Memory B cell (primary cell): ENCODE results near the gene MCHR1.

Experiments used
- ATAC-seq: fragments of 150-1000 bp; cut with Tn5 transposase; 2 replicates; pipeline ENCODE4 v1.10.0; 2021; ENCODE audit warnings: low read depth, mild to moderate bottlenecking, moderate library complexity
- DNase-seq, 2 donors: peaks; one replicate each; pipeline ENCODE4 v3.0.0; 2022; ENCODE audit warnings: low spot score in 2 of 2
- H3K27ac Mint-ChIP-seq: one replicate; pipeline ENCODE4 v1.8.0; 2022; ENCODE audit warnings: mild to moderate bottlenecking, moderate library complexity, mixed read lengths
- H3K27me3 Mint-ChIP-seq: one replicate; pipeline ENCODE4 v1.8.0; 2022; ENCODE audit warnings: mixed read lengths
- H3K36me3 Mint-ChIP-seq: one replicate; pipeline ENCODE4 v1.8.0; 2022; ENCODE audit warnings: mild to moderate bottlenecking, mixed read lengths
- H3K4me1 Mint-ChIP-seq: one replicate; pipeline ENCODE4 v1.8.0; 2022; ENCODE audit warnings: mixed read lengths
- H3K4me3 Mint-ChIP-seq: one replicate; pipeline ENCODE4 v1.8.0; 2022; ENCODE audit warnings: mild to moderate bottlenecking, moderate library complexity, mixed read lengths
- H3K9me3 Mint-ChIP-seq: one replicate; pipeline ENCODE4 v1.8.0; 2022; ENCODE audit warnings: mixed read lengths

The MCHR1 gene

GRCh38 chr22:40687706-40688105 lies 8.4 kb downstream of the MCHR1 start:
- Mint-ChIP-seq H3K27ac (no peak overlapping the region), H3K4me1 (peaks cover 6% of the 10 kb centered on the region), H3K4me3 (no peak overlapping the region), H3K9me3 (peaks cover 1% of the 10 kb centered on the region), H3K36me3 (no peaks in the 10 kb centered on the region), H3K27me3 (peaks cover 2% of the 10 kb centered on the region)
- DNase-seq = no peak
- ATAC-seq = no peak

GRCh38 chr22:40690370-40690769 lies 11.1 kb downstream of the MCHR1 start:
- H3K4me1 Mint-ChIP-seq = peaks cover under 1% of the 10 kb centered on the region
- H3K4me3 Mint-ChIP-seq = no peak overlapping the region
- H3K9me3 Mint-ChIP-seq = peaks cover 1% of the 10 kb centered on the region
- no peak overlapping the region for H3K27ac Mint-ChIP-seq
- H3K36me3 Mint-ChIP-seq = no peaks in the 10 kb centered on the region
- ATAC-seq (no peak), DNase-seq (no peak)
- H3K27me3 Mint-ChIP-seq = peaks cover 2% of the 10 kb centered on the region

GRCh38 chr22:40691532-40691931 lies 12.2 kb downstream of the MCHR1 start:
- DNase-seq (no peak), ATAC-seq (no peak)
- Mint-ChIP-seq H3K27me3 (no peaks in the 10 kb centered on the region), H3K9me3 (peaks cover 1% of the 10 kb centered on the region), H3K4me3 (no peak overlapping the region), H3K36me3 (no peaks in the 10 kb centered on the region), H3K27ac (no peak overlapping the region), H3K4me1 (no peaks in the 10 kb centered on the region)

- Mint-ChIP-seq H3K27ac (no peak overlapping the region), H3K4me3 (no peak overlapping the region), H3K36me3 (no peaks in the 10 kb centered on the region), H3K27me3 (peaks cover 7% of the 10 kb centered on the region), H3K4me1 (no peaks in the 10 kb centered on the region), H3K9me3 (peaks cover 1% of the 10 kb centered on the region)
- DNase-seq (no peak), ATAC-seq (no peak)
Measured at GRCh38 chr22:40694411-40694810, 15.1 kb downstream of the MCHR1 start.

- H3K36me3 Mint-ChIP-seq = no peaks in the 10 kb centered on the region
- DNase-seq (no peak), ATAC-seq (no peak)
- no peak overlapping the region for H3K27ac Mint-ChIP-seq
- H3K9me3 Mint-ChIP-seq = no peaks in the 10 kb centered on the region
- H3K4me1 Mint-ChIP-seq = peaks cover 4% of the 10 kb centered on the region
- H3K4me3 Mint-ChIP-seq = no peak overlapping the region
- H3K27me3 Mint-ChIP-seq = peaks cover 7% of the 10 kb centered on the region
Measured at GRCh38 chr22:40701274-40701673, 22.0 kb downstream of the MCHR1 start.

- Mint-ChIP-seq H3K4me3 (no peak overlapping the region), H3K27me3 (peaks cover 2% of the 10 kb centered on the region), H3K36me3 (peaks cover 2% of the 10 kb centered on the region), H3K27ac (no peak overlapping the region), H3K4me1 (peaks cover 4% of the 10 kb centered on the region), H3K9me3 (peaks cover 1% of the 10 kb centered on the region)
- DNase-seq (no peak), ATAC-seq (no peak)
Measured at GRCh38 chr22:40703174-40703573, 23.9 kb downstream of the MCHR1 start.

GRCh38 chr22:40703736-40704135 lies 24.5 kb downstream of the MCHR1 start:
- Mint-ChIP-seq H3K27me3 (no peaks in the 10 kb centered on the region), H3K4me1 (peaks cover 4% of the 10 kb centered on the region), H3K36me3 (peaks cover 2% of the 10 kb centered on the region), H3K9me3 (peaks cover 1% of the 10 kb centered on the region), H3K27ac (no peak overlapping the region), H3K4me3 (no peak overlapping the region)
- DNase-seq = no peak
- ATAC-seq = no peak

GRCh38 chr22:40705918-40706682 lies 26.8 kb downstream of the MCHR1 start:
- Mint-ChIP-seq H3K9me3 (peaks cover 1% of the 10 kb centered on the region), H3K27me3 (no peaks in the 10 kb centered on the region), H3K4me1 (peaks cover 4% of the 10 kb centered on the region), H3K27ac (no peak overlapping the region), H3K4me3 (no peak overlapping the region), H3K36me3 (peaks cover 2% of the 10 kb centered on the region)
- no peak for DNase-seq
- no peak for ATAC-seq

GRCh38 chr22:40707154-40707553 lies 27.9 kb downstream of the MCHR1 start:
- Mint-ChIP-seq H3K4me1 (peaks cover 7% of the 10 kb centered on the region), H3K9me3 (peaks cover 1% of the 10 kb centered on the region)
- DNase-seq = no peak

GRCh38 chr22:40708177-40708576 lies 28.9 kb downstream of the MCHR1 start:
- peaks cover 1% of the 10 kb centered on the region for H3K9me3 Mint-ChIP-seq

More at GRCh38 chr22:40707154-40707553, 27.9 kb downstream of the MCHR1 start:
- Mint-ChIP-seq H3K36me3 (peaks cover 2% of the 10 kb centered on the region), H3K27me3 (peaks cover 2% of the 10 kb centered on the region), H3K4me3 (no peak overlapping the region), H3K27ac (no peak overlapping the region)
- ATAC-seq = no peak

GRCh38 chr22:40709752-40710413 lies 30.6 kb downstream of the MCHR1 start:
- peaks cover 1% of the 10 kb centered on the region for H3K9me3 Mint-ChIP-seq
- DNase-seq = no peak
- no peak overlapping the region for H3K4me3 Mint-ChIP-seq

More at GRCh38 chr22:40708177-40708576, 28.9 kb downstream of the MCHR1 start:
- Mint-ChIP-seq H3K27me3 (peaks cover 2% of the 10 kb centered on the region), H3K4me1 (peaks cover 4% of the 10 kb centered on the region), H3K36me3 (peaks cover 2% of the 10 kb centered on the region), H3K27ac (no peak overlapping the region), H3K4me3 (no peak overlapping the region)
- ATAC-seq (no peak), DNase-seq (no peak)

GRCh38 chr22:40712311-40712710 lies 33.0 kb downstream of the MCHR1 start:
- Mint-ChIP-seq H3K4me3 (no peak overlapping the region), H3K27me3 (peaks cover 2% of the 10 kb centered on the region), H3K36me3 (peaks cover 2% of the 10 kb centered on the region), H3K27ac (no peak overlapping the region), H3K4me1 (peaks cover 10% of the 10 kb centered on the region), H3K9me3 (peaks cover 1% of the 10 kb centered on the region)
- no peak for DNase-seq
- ATAC-seq = no peak

More at GRCh38 chr22:40709752-40710413, 30.6 kb downstream of the MCHR1 start:
- Mint-ChIP-seq H3K27ac (no peak overlapping the region), H3K4me1 (peaks cover 8% of the 10 kb centered on the region), H3K27me3 (peaks cover 2% of the 10 kb centered on the region), H3K36me3 (peaks cover 2% of the 10 kb centered on the region)
- no peak for ATAC-seq

- DNase-seq (no peak), ATAC-seq (no peak)
- no peaks in the 10 kb centered on the region for H3K36me3 Mint-ChIP-seq
- H3K4me3 Mint-ChIP-seq = no peak overlapping the region
- H3K4me1 Mint-ChIP-seq = peaks cover 14% of the 10 kb centered on the region
- no peaks in the 10 kb centered on the region for H3K9me3 Mint-ChIP-seq
- peaks cover 2% of the 10 kb centered on the region for H3K27me3 Mint-ChIP-seq
- H3K27ac Mint-ChIP-seq = no peak overlapping the region
Measured at GRCh38 chr22:40714499-40715337, 35.4 kb downstream of the MCHR1 start.

- Mint-ChIP-seq H3K27me3 (peaks cover 7% of the 10 kb centered on the region), H3K36me3 (no peaks in the 10 kb centered on the region), H3K9me3 (no peaks in the 10 kb centered on the region), H3K27ac (no peak overlapping the region), H3K4me1 (peaks cover 14% of the 10 kb centered on the region), H3K4me3 (no peak overlapping the region)
- DNase-seq = no peak
- ATAC-seq = no peak
Measured at GRCh38 chr22:40716116-40716515, 36.8 kb downstream of the MCHR1 start.
